ENCODE data around the gene ZBTB46.

DNA sequence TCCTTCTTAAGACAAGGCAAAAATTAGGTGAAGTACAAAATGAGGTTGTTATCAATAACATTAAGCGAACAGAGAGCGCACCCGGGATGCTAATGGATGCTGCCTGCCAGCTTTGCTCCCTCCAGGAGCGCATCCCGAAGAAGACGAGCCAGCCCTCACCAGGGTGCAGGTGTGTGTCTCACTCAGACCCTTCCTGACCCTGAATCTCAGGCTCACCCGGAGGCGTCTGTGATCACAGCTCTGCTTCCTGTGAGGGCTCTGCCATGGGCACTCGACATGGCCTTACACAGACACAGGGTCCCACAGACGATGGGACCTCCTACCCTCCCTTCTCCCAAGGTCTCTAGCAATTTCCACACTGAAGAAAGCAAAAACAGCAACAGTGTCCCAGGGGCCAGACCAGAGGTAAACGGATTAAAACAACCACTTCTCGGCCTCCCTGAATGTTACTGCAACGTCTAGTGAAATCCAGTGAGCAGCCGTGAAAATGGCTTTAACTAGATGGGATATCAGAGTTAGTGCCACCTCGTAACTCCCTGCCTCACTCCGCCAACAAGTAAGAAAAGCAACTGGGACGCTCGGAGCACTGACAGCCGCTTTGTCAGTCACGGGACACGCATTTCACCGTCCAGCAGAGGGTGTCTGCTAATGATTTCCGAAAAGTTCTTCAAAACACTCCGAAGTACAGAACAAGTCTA, 11.7 kb downstream of the ZBTB46 start:
- TF ChIP-seq, protein P1, sequence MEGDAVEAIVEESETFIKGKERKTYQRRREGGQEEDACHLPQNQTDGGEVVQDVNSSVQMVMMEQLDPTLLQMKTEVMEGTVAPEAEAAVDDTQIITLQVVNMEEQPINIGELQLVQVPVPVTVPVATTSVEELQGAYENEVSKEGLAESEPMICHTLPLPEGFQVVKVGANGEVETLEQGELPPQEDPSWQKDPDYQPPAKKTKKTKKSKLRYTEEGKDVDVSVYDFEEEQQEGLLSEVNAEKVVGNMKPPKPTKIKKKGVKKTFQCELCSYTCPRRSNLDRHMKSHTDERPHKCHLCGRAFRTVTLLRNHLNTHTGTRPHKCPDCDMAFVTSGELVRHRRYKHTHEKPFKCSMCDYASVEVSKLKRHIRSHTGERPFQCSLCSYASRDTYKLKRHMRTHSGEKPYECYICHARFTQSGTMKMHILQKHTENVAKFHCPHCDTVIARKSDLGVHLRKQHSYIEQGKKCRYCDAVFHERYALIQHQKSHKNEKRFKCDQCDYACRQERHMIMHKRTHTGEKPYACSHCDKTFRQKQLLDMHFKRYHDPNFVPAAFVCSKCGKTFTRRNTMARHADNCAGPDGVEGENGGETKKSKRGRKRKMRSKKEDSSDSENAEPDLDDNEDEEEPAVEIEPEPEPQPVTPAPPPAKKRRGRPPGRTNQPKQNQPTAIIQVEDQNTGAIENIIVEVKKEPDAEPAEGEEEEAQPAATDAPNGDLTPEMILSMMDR (IDR thresholded peaks at IDR 0.05 in 2 of 3, conservative IDR thresholded peaks at IDR 0.05 in 1 of 3; ENCODE audit: borderline replicate concordance in 1 of 3, insufficient read depth in 1 of 3, low read depth in 2 of 3, low read length in 2 of 3) = no peak; a peak in 1 of 6 replicates
- TF ChIP-seq TCF7L2 (IDR thresholded peaks at IDR 0.05; ENCODE audit: borderline replicate concordance, extremely low read depth, insufficient read depth, insufficient read length) (no peak), CBX3 (IDR thresholded peaks at IDR 0.05; ENCODE audit: low read depth) (no peak), SP1 (IDR thresholded peaks at IDR 0.05; ENCODE audit: low read depth) (no peak), EZH2phosphoT487 (IDR thresholded peaks at IDR 0.05; ENCODE audit: borderline replicate concordance) (no peak), SIN3A (IDR thresholded peaks at IDR 0.05; ENCODE audit: low read depth) (no peak)
- TF ChIP-seq, protein P2, sequence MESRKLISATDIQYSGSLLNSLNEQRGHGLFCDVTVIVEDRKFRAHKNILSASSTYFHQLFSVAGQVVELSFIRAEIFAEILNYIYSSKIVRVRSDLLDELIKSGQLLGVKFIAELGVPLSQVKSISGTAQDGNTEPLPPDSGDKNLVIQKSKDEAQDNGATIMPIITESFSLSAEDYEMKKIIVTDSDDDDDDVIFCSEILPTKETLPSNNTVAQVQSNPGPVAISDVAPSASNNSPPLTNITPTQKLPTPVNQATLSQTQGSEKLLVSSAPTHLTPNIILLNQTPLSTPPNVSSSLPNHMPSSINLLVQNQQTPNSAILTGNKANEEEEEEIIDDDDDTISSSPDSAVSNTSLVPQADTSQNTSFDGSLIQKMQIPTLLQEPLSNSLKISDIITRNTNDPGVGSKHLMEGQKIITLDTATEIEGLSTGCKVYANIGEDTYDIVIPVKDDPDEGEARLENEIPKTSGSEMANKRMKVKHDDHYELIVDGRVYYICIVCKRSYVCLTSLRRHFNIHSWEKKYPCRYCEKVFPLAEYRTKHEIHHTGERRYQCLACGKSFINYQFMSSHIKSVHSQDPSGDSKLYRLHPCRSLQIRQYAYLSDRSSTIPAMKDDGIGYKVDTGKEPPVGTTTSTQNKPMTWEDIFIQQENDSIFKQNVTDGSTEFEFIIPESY (IDR thresholded peaks at IDR 0.05; ENCODE audit: extremely low read depth, insufficient replicate concordance, low read length) = no peak

Data from HCT116 (cell line).